CD4-positive, alpha-beta T cell (primary cell): ENCODE measurements around the gene XIST. TPM values are rescaled to one million over a fixed set of nuclear protein-coding genes. Genes with fewer than 3 reads are reported as not detected.

Experiments used
- ATAC-seq: fragments of 200-7000 bp; cut with Tn5 transposase; one replicate; pipeline ENCODE4 v1.10.0; 2022; ENCODE audit warnings: mild to moderate bottlenecking; ENCODE audit not compliant: poor library complexity
- CTCF ChIA-PET: fragments of 350-600 bp; sonication (Branson Sonifier 250); formaldehyde crosslinking; loops from one replicate; lab custom pipeline; 2021; ENCODE audit warnings: antibody characterized with exemption, inconsistent platforms; lab: Charles Lee
- POLR2A ChIA-PET: fragments of 350-600 bp; sonication (Branson Sonifier 250); formaldehyde crosslinking; loops from one replicate; lab custom pipeline; 2021; ENCODE audit warnings: antibody characterized with exemption, inconsistent platforms; lab: Charles Lee
- DNase-seq, 14 experiments: peaks; one replicate each; pipeline ENCODE4 v3.0.0-alpha.2; 2013 to 2020; ENCODE audit warnings: mixed read lengths in 2 of 14
- H3K27ac ChIP-seq, 2 donors: one replicate each; pipeline versions ENCODE4 v1.5.1 to v1.7.0; 2013; ENCODE audit warnings: low read length in 2 of 2, low read depth in 1 of 2, mild to moderate bottlenecking in 1 of 2
- H3K27me3 ChIP-seq, 2 experiments: 1 replicate in 1 of 2; 2 replicates in 1 of 2; pipeline versions ENCODE4 v1.6.1 to v1.7.0; 2013; ENCODE audit warnings: low read length in 2 of 2, control low read depth in 1 of 2, mild to moderate bottlenecking in 1 of 2, moderate library complexity in 1 of 2; ENCODE audit not compliant: insufficient read depth in 2 of 2, control insufficient read depth in 1 of 2
- H3K36me3 ChIP-seq: one replicate; pipeline ENCODE4 v1.6.1; 2013; ENCODE audit warnings: low read length, control low read depth; ENCODE audit not compliant: insufficient read depth
- H3K4me1 ChIP-seq: one replicate; pipeline ENCODE4 v1.6.1; 2013; ENCODE audit warnings: low read length, control low read depth; ENCODE audit not compliant: insufficient read depth
- H3K4me3 ChIP-seq: one replicate; pipeline ENCODE4 v1.5.1; 2013; ENCODE audit warnings: mild to moderate bottlenecking, low read length, moderate library complexity
- H3K9me3 ChIP-seq, 2 experiments: 1 replicate in 1 of 2; 2 replicates in 1 of 2; pipeline versions ENCODE4 v1.6.1 to v1.7.0; 2013; ENCODE audit warnings: low read length in 2 of 2, mild to moderate bottlenecking in 2 of 2, control low read depth in 1 of 2, moderate library complexity in 1 of 2; ENCODE audit not compliant: control insufficient read depth in 1 of 2, insufficient read depth in 1 of 2
- H3K27ac Mint-ChIP-seq: one replicate; pipeline ENCODE4 v1.8.0; 2020; ENCODE audit warnings: mixed read lengths
- H3K27me3 Mint-ChIP-seq: one replicate; pipeline ENCODE4 v1.8.0; 2021; ENCODE audit warnings: mixed read lengths
- H3K36me3 Mint-ChIP-seq: one replicate; pipeline ENCODE4 v1.8.0; 2021; ENCODE audit warnings: low read depth, mixed read lengths
- H3K4me1 Mint-ChIP-seq: one replicate; pipeline ENCODE4 v1.8.0; 2021; ENCODE audit warnings: low read depth, mixed read lengths
- H3K4me3 Mint-ChIP-seq: one replicate; pipeline ENCODE4 v1.8.0; 2020; ENCODE audit warnings: mild to moderate bottlenecking, mixed read lengths
- H3K9me3 Mint-ChIP-seq: one replicate; pipeline ENCODE4 v1.8.0; 2020; ENCODE audit warnings: mixed read lengths
- CTCF ChIP-seq: fragments of 200-600 bp; IDR thresholded peaks from one replicate; pipeline ENCODE4 v1.8.0; 2022; ENCODE audit warnings: antibody characterized with exemption, mild to moderate bottlenecking
- intact Hi-C, 2 experiments: fragments of 100-400 bp; cut with DNase I in 1 of 2; cut with micrococcal nuclease in 1 of 2; formaldehyde crosslinking; loops; one replicate each; pipeline versions ENCODE4 v1.15.1 to v1.9.0; 2023 to 2025; cut with DNase I, micrococcal nuclease
- total RNA-seq, 174 experiments: library from RNA in 2 of 174; stranded (reverse) in 2 of 174; gene quantifications; one replicate each; pipeline ENCODE4 v1.2.3 and lab custom pipeline; 2021 to 2026

XIST gene
- total RNA-seq, 2 experiments from 2014 or later: not detected

DNA sequence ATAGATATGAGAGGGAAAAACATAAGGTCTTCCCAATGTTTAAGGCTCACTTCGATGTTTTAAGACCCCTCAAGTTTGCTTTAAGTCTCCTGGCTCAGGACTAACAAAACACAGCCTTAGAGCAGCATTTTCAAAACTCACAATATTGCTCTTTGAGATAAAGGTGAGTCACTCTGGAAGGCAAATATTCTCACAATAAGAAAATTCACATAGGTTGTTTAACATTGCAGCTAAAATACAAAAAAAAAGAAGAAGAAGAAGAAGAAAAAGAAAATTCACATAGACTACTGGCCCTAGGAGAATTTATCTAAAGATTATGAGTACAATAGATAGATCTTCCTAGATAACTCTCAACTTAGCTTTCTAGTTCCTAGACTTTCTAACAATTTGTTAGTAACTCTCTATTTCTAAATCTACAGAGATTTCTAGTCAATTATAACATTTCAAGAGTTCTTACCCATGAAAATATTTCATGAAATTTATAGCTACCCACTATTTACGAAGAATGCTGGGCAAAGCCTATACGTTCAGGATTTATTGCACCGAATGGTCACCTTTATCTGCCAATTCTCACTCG, 22.5 kb downstream of the XIST start:
- Mint-ChIP-seq H3K4me1 (no peaks in the 10 kb centered on the region), H3K4me3 (no peak overlapping the region), H3K27ac (no peak overlapping the region), H3K9me3 (no peaks in the 10 kb centered on the region), H3K36me3 (no peaks in the 10 kb centered on the region), H3K27me3 (peaks cover 5% of the 10 kb centered on the region)
- ChIA-PET POLR2A (no interaction called here), CTCF (no interaction called here)
- H3K4me3 ChIP-seq: no peak overlapping the region
- DNase-seq (no peak), ATAC-seq (no peak)
- H3K27me3 ChIP-seq: no peaks in the 10 kb centered on the region
- H3K4me1 ChIP-seq: no peaks in the 10 kb centered on the region
- H3K27ac ChIP-seq: no peak overlapping the region
- no peak for TF ChIP-seq CTCF
- intact Hi-C loops: no loop called here
- no peaks in the 10 kb centered on the region for H3K36me3 ChIP-seq
- H3K9me3 ChIP-seq: no peaks in the 10 kb centered on the region

DNA sequence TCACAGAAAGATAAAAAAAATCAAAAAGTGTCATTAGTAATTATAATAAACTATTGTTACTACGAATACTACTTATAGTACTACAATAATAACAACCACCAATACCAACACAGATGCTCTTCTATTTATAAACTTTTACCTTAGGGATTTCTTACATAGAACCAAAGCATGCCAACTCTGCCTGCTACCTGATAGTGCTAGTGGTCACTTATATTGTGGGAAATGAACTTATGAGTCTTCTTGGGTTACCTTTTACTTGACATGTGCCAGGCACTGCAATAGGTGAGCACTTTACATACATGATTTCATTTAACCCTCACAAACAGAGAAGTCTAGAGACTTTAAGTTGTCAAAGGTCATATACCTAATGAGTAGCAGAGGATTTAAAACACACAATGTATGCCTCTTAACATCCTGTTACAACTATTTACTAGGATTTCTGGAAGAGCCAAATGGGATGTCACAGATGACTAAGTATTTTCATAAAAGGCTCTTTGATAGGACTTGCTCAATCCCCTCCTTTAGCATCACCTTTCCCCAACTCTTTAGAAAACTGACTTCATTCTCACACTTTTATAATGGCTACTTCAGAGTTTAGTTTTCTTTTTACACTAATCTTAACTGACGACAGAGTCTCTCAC, 24.3 kb downstream of the XIST start:
- no peak overlapping the region for H3K27ac Mint-ChIP-seq
- Histone ChIP-seq H3K36me3 (no peaks in the 10 kb centered on the region), H3K9me3 (no peaks in the 10 kb centered on the region), H3K4me3 (no peak overlapping the region), H3K4me1 (no peaks in the 10 kb centered on the region), H3K27me3 (no peaks in the 10 kb centered on the region), H3K27ac (no peak overlapping the region)
- intact Hi-C loops: no loop called here
- ChIA-PET CTCF (no interaction called here), POLR2A (no interaction called here)
- ATAC-seq (no peak), DNase-seq (no peak)
- TF ChIP-seq CTCF: no peak
- H3K9me3 Mint-ChIP-seq: no peaks in the 10 kb centered on the region
- no peaks in the 10 kb centered on the region for H3K4me1 Mint-ChIP-seq
- H3K27me3 Mint-ChIP-seq: peaks cover 5% of the 10 kb centered on the region
- H3K4me3 Mint-ChIP-seq: no peak overlapping the region
- no peaks in the 10 kb centered on the region for H3K36me3 Mint-ChIP-seq

DNA sequence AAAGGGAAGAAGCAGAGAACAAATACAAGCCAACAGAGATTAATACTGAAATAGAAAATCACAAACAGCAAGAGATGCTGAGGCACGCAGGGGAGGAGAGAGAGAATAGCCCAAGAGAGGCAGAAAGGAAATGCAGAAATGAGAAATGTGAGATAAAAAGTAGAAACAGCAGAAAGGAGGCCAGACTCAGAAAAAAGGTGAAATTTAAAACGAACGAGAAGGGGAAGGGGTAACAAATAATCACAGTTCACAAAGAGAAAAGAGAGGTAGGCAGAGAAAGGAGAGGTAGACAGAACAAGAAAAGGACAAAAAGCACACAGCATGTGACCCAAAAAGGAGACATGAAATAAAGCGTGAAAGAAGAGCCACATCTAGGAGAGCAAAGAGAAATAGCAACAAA, 25.1 kb downstream of the XIST start:
- Histone ChIP-seq H3K4me1 (no peaks in the 10 kb centered on the region), H3K27ac (no peak overlapping the region), H3K9me3 (no peaks in the 10 kb centered on the region), H3K4me3 (no peak overlapping the region), H3K36me3 (no peaks in the 10 kb centered on the region), H3K27me3 (no peaks in the 10 kb centered on the region)
- Mint-ChIP-seq H3K9me3 (no peaks in the 10 kb centered on the region), H3K27ac (no peak overlapping the region), H3K27me3 (peaks cover 5% of the 10 kb centered on the region), H3K4me3 (no peak overlapping the region), H3K36me3 (no peaks in the 10 kb centered on the region), H3K4me1 (no peaks in the 10 kb centered on the region)
- ATAC-seq: no peak
- no peak for TF ChIP-seq CTCF
- ChIA-PET POLR2A (no interaction called here), CTCF (no interaction called here)
- DNase-seq: no peak
- intact Hi-C loops: no loop called here
